SJCRH30 (cell line): ENCODE measurements around the gene VWA1. TPM values are rescaled to one million over a fixed set of nuclear protein-coding genes. Genes with fewer than 3 reads are reported as not detected.
"Not testable (repeated sequence)": the region's sequence is repeated elsewhere in the genome, so short reads cannot be mapped to it uniquely, and the experiment has no call there.

Source experiments
- DNase-seq, 2 experiments: peaks; one replicate each; pipeline ENCODE4 v3.0.0-alpha.2; 2015 to 2020
- H3K27ac ChIP-seq: fragments of 250-450 bp; sonication (Bioruptor Pico); 2 replicates; pipeline ENCODE4 v1.5.1; 2020; ENCODE audit warnings: mild to moderate bottlenecking, moderate library complexity
- H3K27me3 ChIP-seq: fragments of 250-450 bp; sonication (Bioruptor Pico); 2 replicates; pipeline ENCODE4 v1.5.1; 2020; ENCODE audit warnings: mild to moderate bottlenecking, moderate library complexity
- H3K36me3 ChIP-seq: fragments of 250-450 bp; sonication (Bioruptor Pico); 2 replicates; pipeline ENCODE4 v1.5.1; 2020; ENCODE audit warnings: mild to moderate bottlenecking, moderate library complexity
- H3K4me1 ChIP-seq: fragments of 250-450 bp; sonication (Bioruptor Pico); 2 replicates; pipeline ENCODE4 v1.5.1; 2020; ENCODE audit warnings: mild to moderate bottlenecking, moderate library complexity
- H3K4me3 ChIP-seq: fragments of 250-450 bp; sonication (Bioruptor Pico); 2 replicates; pipeline ENCODE4 v1.5.1; 2020; ENCODE audit warnings: mild to moderate bottlenecking, moderate library complexity
- H3K9me3 ChIP-seq: fragments of 250-450 bp; sonication (Bioruptor Pico); replicated peaks from 2 replicates; pipeline ENCODE4 v1.5.1; 2020; ENCODE audit warnings: mild to moderate bottlenecking, moderate library complexity
- total RNA-seq: library from RNA; depleted of rRNA; stranded (reverse); fragments of >200 nt; shearing (Covaris generic); gene quantifications from 2 replicates; pipeline ENCODE4 v1.2.3, GENCODE V29; 2014

The VWA1 gene
- total RNA-seq, 1 experiment from 2014 or later: 3.3 TPM

GRCh38 chr1:1425753-1426495 lies 9.6 kb upstream of the VWA1 start:
- no peaks in the 10 kb centered on the region for H3K27me3 ChIP-seq
- peaks cover 41% of the 10 kb centered on the region for H3K4me1 ChIP-seq
- peak overlapping the region; percentile 1; the same call in 1 of the 2 replicates for H3K27ac ChIP-seq
- DNase-seq: peak in 1 of 2 experiments; percentile 44
- no peaks in the 10 kb centered on the region for H3K36me3 ChIP-seq
- H3K4me3 ChIP-seq: peak overlapping the region; percentile 50
- H3K9me3 ChIP-seq: no peaks in the 10 kb centered on the region

- DNase-seq: peak in 1 of 2 experiments; percentile 64
- Histone ChIP-seq H3K4me3 (peak overlapping the region; percentile 50), H3K27me3 (no peaks in the 10 kb centered on the region), H3K27ac (peak overlapping the region; percentile 1; the same call in 1 of the 2 replicates), H3K36me3 (no peaks in the 10 kb centered on the region), H3K9me3 (no peaks in the 10 kb centered on the region), H3K4me1 (peaks cover 42% of the 10 kb centered on the region)
Observed at GRCh38 chr1:1426496-1427105, 8.9 kb upstream of the VWA1 start.

DNA sequence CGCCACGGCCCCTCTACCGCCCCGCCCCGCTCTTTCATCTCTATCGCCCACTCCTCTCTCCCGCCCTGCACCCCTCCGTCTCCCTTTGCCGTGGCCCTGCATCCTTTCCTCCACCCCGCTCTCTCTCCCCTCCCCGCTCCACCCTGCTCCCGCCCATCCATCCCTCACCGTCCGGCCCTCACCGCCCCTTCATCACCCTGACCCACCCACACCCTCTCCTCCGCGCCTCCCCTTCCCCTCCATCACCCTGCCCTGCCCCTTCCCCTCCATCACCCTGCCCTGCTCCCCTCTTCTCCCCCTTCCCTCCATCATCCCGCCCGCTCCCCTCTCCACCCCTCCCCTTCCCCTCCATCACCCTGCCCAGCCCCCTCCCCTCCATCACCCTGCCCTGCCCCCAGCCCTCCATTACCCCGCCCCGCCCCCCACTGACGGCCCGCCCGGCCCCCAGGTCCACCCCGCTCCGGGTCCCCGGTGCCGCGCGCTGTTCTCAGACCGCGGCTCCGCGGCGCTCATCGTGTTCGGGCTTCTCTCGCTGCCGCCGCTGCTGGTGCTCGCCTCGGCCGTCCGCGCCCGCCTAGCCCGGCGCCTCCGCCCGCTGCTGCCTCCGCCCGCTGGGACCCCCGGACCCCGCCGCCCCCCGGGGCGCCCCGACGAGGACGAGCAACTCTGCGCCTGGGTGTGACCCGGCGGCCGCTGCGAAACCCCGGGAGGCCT lies 8.2 kb upstream of the VWA1 start:
- Histone ChIP-seq H3K4me3 (peak overlapping the region; percentile 50), H3K4me1 (peaks cover 42% of the 10 kb centered on the region), H3K27me3 (no peaks in the 10 kb centered on the region), H3K9me3 (no peaks in the 10 kb centered on the region), H3K27ac (no peak overlapping the region), H3K36me3 (no peaks in the 10 kb centered on the region)
- DNase-seq: peak; percentile 72 to 80

GRCh38 chr1:1427820-1428148 lies 7.7 kb upstream of the VWA1 start:
- Histone ChIP-seq H3K27ac (no peak overlapping the region), H3K4me1 (peaks cover 39% of the 10 kb centered on the region), H3K27me3 (no peaks in the 10 kb centered on the region), H3K9me3 (no peaks in the 10 kb centered on the region), H3K36me3 (no peaks in the 10 kb centered on the region), H3K4me3 (0 out of 2 replicates have a peak overlapping the region, but pooled peaks have one; percentile 19)
- DNase-seq: no peak

GRCh38 chr1:1428174-1428573 lies 7.3 kb upstream of the VWA1 start:
- Histone ChIP-seq H3K36me3 (no peaks in the 10 kb centered on the region), H3K27ac (no peak overlapping the region), H3K4me1 (peaks cover 38% of the 10 kb centered on the region)

GRCh38 chr1:1428967-1429366 lies 6.5 kb upstream of the VWA1 start:
- DNase-seq, H3K27ac ChIP-seq, H3K27me3 ChIP-seq, H3K4me3 ChIP-seq, H3K9me3 ChIP-seq, H3K36me3 ChIP-seq: not testable (repeated sequence)
- peaks cover 45% of the 10 kb centered on the region; the same call in 1 of the 2 replicates for H3K4me1 ChIP-seq

More at GRCh38 chr1:1428174-1428573, 7.3 kb upstream of the VWA1 start:
- DNase-seq: no peak
- H3K4me3 ChIP-seq: no peak overlapping the region
- H3K27me3 ChIP-seq: no peaks in the 10 kb centered on the region
- no peaks in the 10 kb centered on the region for H3K9me3 ChIP-seq

GRCh38 chr1:1429671-1430073 lies 5.8 kb upstream of the VWA1 start:
- Histone ChIP-seq H3K4me3 (no peak overlapping the region), H3K36me3 (no peaks in the 10 kb centered on the region), H3K9me3 (no peaks in the 10 kb centered on the region), H3K4me1 (peaks cover 48% of the 10 kb centered on the region; the same call in 1 of the 2 replicates), H3K27ac (peak overlapping the region; percentile 91), H3K27me3 (no peaks in the 10 kb centered on the region)
- DNase-seq: peak in 1 of 2 experiments; percentile 46

DNA sequence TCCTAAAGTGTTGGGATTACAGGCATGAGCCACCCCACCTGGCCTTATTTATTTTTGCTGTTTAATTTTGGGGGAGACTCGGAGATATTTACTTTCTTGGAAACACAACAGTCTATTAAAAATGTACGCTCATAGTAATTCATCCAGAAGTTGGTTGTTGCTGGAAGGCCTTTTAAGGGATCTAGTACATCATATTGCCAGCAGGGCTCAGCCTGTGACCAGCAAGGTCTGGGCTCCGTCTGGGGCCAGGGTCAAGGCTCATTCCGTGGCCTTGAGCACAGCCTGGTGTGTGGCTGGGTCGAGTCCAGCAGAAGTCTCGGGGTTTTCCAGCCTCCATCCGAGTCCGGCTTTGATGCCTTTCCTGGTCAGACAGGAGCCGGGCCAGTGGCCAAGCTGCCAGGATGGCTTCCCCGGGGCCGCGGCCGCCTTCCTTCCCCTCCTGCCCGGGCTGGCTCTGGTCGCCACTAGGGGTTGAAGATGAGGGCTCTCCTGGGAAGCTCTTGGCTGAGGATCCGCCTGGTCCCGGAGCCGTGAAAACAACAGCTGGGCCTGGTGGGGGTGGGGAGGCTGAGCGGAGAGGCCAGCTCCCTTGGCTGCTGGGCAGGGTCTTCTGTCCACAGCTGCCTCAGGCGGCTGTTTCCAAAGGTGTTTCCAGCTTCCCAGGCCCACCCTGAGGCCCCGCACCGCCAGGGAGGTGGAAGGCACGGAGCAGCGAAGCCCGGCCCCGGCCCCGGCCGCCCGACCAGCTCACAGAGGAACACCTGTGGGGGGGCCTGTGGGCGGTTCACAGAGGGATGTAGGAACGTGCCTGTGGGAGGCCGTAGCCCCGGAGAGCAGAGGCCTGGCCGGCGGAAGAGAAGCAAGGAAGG lies 5.1 kb upstream of the VWA1 start:
- Histone ChIP-seq H3K9me3 (no peaks in the 10 kb centered on the region), H3K4me3 (peak overlapping the region; percentile 46), H3K4me1 (peaks cover 53% of the 10 kb centered on the region; the same call in 1 of the 2 replicates), H3K27me3 (no peaks in the 10 kb centered on the region), H3K36me3 (no peaks in the 10 kb centered on the region), H3K27ac (peak overlapping the region; percentile 91)
- peak; percentile 95 to 98 for DNase-seq

GRCh38 chr1:1430992-1431844 lies 4.3 kb upstream of the VWA1 start:
- Histone ChIP-seq H3K9me3 (no peaks in the 10 kb centered on the region), H3K36me3 (no peaks in the 10 kb centered on the region), H3K4me1 (peaks cover 48% of the 10 kb centered on the region; the same call in 1 of the 2 replicates), H3K27me3 (no peaks in the 10 kb centered on the region), H3K27ac (peak overlapping the region; percentile 91), H3K4me3 (peak overlapping the region; percentile 50)
- no peak for DNase-seq

DNA sequence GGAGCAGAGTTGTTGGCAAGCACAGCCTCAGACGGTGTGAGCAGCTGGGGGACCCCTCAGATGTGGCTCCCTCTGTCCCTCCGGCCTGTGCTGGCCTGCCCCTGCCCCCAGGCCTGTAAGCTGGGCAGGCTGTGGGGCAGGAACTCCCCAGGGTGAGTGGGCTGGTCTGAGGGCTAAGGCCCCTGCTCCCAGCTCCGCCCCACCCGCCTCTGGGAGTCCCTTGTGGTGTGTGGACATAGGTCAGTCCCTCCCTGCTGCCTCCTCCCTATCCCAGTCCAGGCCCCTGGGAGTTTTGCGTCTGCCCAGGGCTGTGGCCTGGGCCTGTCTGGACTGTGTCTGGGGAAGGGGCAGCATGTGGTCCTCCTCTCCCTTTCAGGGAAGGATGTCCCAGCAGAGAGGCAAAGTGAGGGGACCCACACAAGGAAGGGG lies 3.6 kb upstream of the VWA1 start:
- H3K4me3 ChIP-seq: peak overlapping the region; percentile 50
- peak overlapping the region; percentile 91 for H3K27ac ChIP-seq
- H3K27me3 ChIP-seq: no peaks in the 10 kb centered on the region
- DNase-seq: peak; percentile 95 to 97
- H3K9me3 ChIP-seq: no peaks in the 10 kb centered on the region
- peaks cover 42% of the 10 kb centered on the region; the same call in 1 of the 2 replicates for H3K4me1 ChIP-seq
- no peaks in the 10 kb centered on the region for H3K36me3 ChIP-seq

GRCh38 chr1:1432274-1432950 lies 3.1 kb upstream of the VWA1 start:
- peak overlapping the region; percentile 50 for H3K4me3 ChIP-seq
- no peaks in the 10 kb centered on the region for H3K9me3 ChIP-seq
- H3K27me3 ChIP-seq: no peaks in the 10 kb centered on the region
- peaks cover 42% of the 10 kb centered on the region; the same call in 1 of the 2 replicates for H3K4me1 ChIP-seq
- H3K36me3 ChIP-seq: no peaks in the 10 kb centered on the region
- peak; percentile 93 for DNase-seq
- H3K27ac ChIP-seq: peak overlapping the region; percentile 91

DNA sequence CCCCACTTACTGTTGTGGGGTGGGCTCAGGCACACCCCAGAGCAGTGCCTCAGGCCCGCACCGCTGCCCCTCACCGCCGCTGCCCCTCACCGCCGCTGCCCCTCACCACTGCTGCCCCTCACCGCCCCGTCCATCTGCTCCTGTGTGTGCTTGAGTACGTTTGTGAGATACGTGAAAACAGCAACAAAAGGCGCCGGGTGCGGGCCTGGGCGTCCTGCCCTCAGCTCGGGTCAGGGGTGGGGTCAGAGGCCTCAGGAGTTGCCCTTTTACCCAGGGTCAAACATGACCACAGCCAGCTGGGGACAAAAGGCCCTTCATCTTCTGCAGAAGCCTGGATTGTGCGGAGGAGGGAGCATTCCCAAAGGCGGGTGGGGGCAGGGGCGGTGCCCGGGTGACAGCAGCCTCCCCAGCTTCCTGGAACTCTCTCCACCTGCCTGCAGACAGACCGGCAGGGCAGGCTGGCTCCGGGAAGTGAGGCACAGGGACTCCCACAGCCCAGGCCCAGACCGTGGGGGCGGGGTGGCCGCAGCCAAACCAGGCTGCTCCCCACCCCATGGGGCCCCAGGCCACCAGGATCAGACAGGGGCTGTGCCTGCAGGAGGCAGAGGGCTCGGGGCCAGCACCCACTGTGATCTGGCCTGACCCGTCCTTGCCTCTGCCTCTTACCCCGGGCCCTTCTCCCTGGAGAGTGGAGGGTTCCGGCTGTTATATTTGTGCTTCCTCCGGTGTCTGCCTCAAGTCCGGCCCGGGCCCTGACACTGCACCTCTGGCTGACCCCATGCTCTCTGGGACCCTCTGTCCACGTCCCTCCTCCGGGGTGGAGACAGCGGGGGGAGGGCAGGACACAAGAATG lies 2.3 kb upstream of the VWA1 start:
- Histone ChIP-seq H3K27ac (peak overlapping the region; percentile 91), H3K27me3 (no peaks in the 10 kb centered on the region), H3K36me3 (no peaks in the 10 kb centered on the region), H3K4me1 (peaks cover 48% of the 10 kb centered on the region), H3K9me3 (no peaks in the 10 kb centered on the region), H3K4me3 (peak overlapping the region; percentile 50)
- DNase-seq: peak; percentile 90 to 92
